ENCODE results near the gene PTPRN2.
"Not testable (repeated sequence)": the region's sequence is repeated elsewhere in the genome, so short reads cannot be mapped to it uniquely, and the experiment has no call there.

PTPRN2 gene

GRCh38 chr7:157699357-157700013 is 888.1 kb downstream of the PTPRN2 start:
- in situ Hi-C loops (cut with MboI; ENCODE audit: low pct_unique_long_range_greater_than_20kb, low sequenced_read_pairs, unreplicated experiment): no loop called here
- no peak for TF ChIP-seq CTCF (IDR thresholded peaks at IDR 0.05; ENCODE audit: extremely low read depth, insufficient read depth, missing control alignments)
- DNase-seq (ENCODE audit: low spot score): no peak

- DNase-seq (ENCODE audit: low spot score); in situ Hi-C loops (cut with MboI; ENCODE audit: low pct_unique_long_range_greater_than_20kb, low sequenced_read_pairs, unreplicated experiment): not testable (repeated sequence)
Measured at GRCh38 chr7:157697287-157697686, 890.3 kb downstream of the PTPRN2 start.

- in situ Hi-C loops (cut with MboI; ENCODE audit: low pct_unique_long_range_greater_than_20kb, low sequenced_read_pairs, unreplicated experiment); DNase-seq (ENCODE audit: low spot score): not testable (repeated sequence)
Measured at GRCh38 chr7:157695609-157696008, 892.0 kb downstream of the PTPRN2 start.

GRCh38 chr7:157694376-157694665 is 893.3 kb downstream of the PTPRN2 start:
- DNase-seq (ENCODE audit: low spot score): no peak
- in situ Hi-C loops (cut with MboI; ENCODE audit: low pct_unique_long_range_greater_than_20kb, low sequenced_read_pairs, unreplicated experiment): no loop called here
- TF ChIP-seq CTCF (IDR thresholded peaks at IDR 0.05; ENCODE audit: extremely low read depth, insufficient read depth, missing control alignments): no peak

- in situ Hi-C loops (cut with MboI; ENCODE audit: low pct_unique_long_range_greater_than_20kb, low sequenced_read_pairs, unreplicated experiment): no loop called here
- TF ChIP-seq CTCF (IDR thresholded peaks at IDR 0.05; ENCODE audit: extremely low read depth, insufficient read depth, missing control alignments): no peak
- DNase-seq (ENCODE audit: low spot score): no peak
Measured at GRCh38 chr7:157693521-157694375, 893.9 kb downstream of the PTPRN2 start.

GRCh38 chr7:157693071-157693520 is 894.5 kb downstream of the PTPRN2 start:
- TF ChIP-seq CTCF (IDR thresholded peaks at IDR 0.05; ENCODE audit: extremely low read depth, insufficient read depth, missing control alignments): no peak
- DNase-seq (ENCODE audit: low spot score): no peak
- in situ Hi-C loops (cut with MboI; ENCODE audit: low pct_unique_long_range_greater_than_20kb, low sequenced_read_pairs, unreplicated experiment): no loop called here

GRCh38 chr7:157692460-157693011 is 895.1 kb downstream of the PTPRN2 start:
- no peak for DNase-seq (ENCODE audit: low spot score)
- in situ Hi-C loops (cut with MboI; ENCODE audit: low pct_unique_long_range_greater_than_20kb, low sequenced_read_pairs, unreplicated experiment): no loop called here
- no peak for TF ChIP-seq CTCF (IDR thresholded peaks at IDR 0.05; ENCODE audit: extremely low read depth, insufficient read depth, missing control alignments)
